ACC112 (cell line): Measurements from ENCODE around the gene TNNC1.
A peak's percentile ranks its signal among the peaks of the same experiment; 100 is the strongest.

Experiments
- H2AFZ ChIP-seq: fragments of 200-600 bp; sonication (generic); one replicate; pipeline ENCODE4 v1.6.0; 2017; ENCODE audit warnings: antibody characterized with exemption, low read length; ENCODE audit not compliant: unreplicated experiment
- H3K27ac ChIP-seq: fragments of 200-600 bp; sonication (generic); 2 replicates; pipeline ENCODE4 v1.5.1; 2014; ENCODE audit warnings: low read depth, mild to moderate bottlenecking, antibody characterized with exemption, low read length, moderate library complexity
- H3K27me3 ChIP-seq: fragments of 200-600 bp; sonication (generic); 2 replicates; pipeline ENCODE4 v1.6.1; 2014; ENCODE audit warnings: mild to moderate bottlenecking, antibody characterized with exemption, low read length, moderate library complexity, mixed read lengths; ENCODE audit not compliant: insufficient read depth
- H3K36me3 ChIP-seq: fragments of 200-600 bp; sonication (generic); 2 replicates; pipeline ENCODE4 v1.6.1; 2016; ENCODE audit warnings: mild to moderate bottlenecking, antibody characterized with exemption, low read length, moderate library complexity, mixed read lengths; ENCODE audit not compliant: insufficient read depth
- H3K4me1 ChIP-seq: fragments of 200-600 bp; sonication (generic); one replicate; pipeline ENCODE4 v1.6.1; 2016; ENCODE audit warnings: low read length, mixed read lengths; ENCODE audit not compliant: insufficient read depth, unreplicated experiment, control insufficient read depth
- H3K4me3 ChIP-seq: fragments of 200-600 bp; sonication (generic); 2 replicates; pipeline ENCODE4 v1.5.1; 2014; ENCODE audit warnings: mild to moderate bottlenecking, low read depth, low read length
- H3K79me2 ChIP-seq: fragments of 200-600 bp; sonication (generic); one replicate; pipeline ENCODE4 v1.6.0; 2016; ENCODE audit warnings: low read length; ENCODE audit not compliant: control insufficient read depth, unreplicated experiment, insufficient read depth

The TNNC1 gene

DNA sequence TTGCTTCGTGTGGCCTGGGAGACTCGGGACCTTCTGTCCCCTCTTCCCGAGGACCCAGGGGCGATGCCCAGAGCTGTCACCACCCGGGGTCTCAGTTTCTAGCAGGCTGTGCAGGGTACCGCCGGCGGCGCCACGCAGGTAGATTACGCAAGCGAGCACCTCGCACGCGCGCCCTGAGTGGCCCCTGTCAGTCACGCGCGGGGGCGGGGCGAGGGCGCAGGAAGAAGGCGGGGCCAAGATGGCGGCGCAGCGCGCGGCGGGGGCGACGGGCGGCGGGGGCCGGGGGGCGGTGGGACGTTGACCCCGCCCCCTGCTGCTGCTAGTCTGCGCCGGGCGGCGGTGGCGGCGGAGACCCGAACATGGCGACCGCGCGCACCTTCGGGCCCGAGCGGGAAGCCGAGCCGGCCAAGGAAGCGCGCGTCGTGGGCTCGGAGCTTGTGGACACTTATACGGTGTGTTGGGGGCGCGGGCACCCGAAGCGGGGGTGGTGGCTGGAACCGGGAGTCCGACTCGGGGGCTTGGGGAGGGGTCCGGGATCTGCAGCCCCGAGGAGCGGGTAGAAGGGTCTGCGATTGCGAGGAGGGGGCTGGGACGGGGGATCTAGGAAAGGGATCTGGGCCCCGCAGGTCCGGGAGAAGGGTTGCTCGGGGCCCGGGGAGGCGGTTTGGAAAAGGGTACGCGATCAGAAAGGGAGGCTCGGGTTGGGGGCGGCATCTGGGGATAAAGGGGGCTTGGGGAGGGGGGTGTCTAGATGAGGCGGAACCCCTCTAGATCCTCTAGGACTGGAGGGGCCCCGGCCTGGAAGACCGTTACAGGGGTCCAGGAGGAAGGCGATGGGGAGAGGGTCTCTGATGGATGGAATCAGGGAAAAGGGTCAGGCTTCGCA is 1.7 kb upstream of the TNNC1 start, which contains the start of gene NISCH:
NISCH (plus strand) TSS at position 322 of the 886 bp plus-strand sequence; CDS start at position 360, 38 bp downstream.
- H3K79me2 ChIP-seq: peaks cover 25% of the 10 kb centered on the region
- H2AFZ ChIP-seq: peak within 1 kb of the TSS; percentile 64
- H3K4me3 ChIP-seq: peak within 1 kb of the TSS; percentile 97
- H3K27me3 ChIP-seq: no peaks in the 10 kb centered on the region
- H3K27ac ChIP-seq: peak within 1 kb of the TSS; percentile 12; the same call in 1 of the 2 replicates
- H3K36me3 ChIP-seq: peaks cover 14% of the 10 kb centered on the region
- peaks cover 9% of the 10 kb centered on the region for H3K4me1 ChIP-seq

GRCh38 chr3:52454938-52455282 is 1.1 kb upstream of the TNNC1 start:
- Histone ChIP-seq H3K79me2 (peaks cover 25% of the 10 kb centered on the region), H2AFZ (peak overlapping the region; percentile 63), H3K27me3 (no peaks in the 10 kb centered on the region), H3K4me1 (peaks cover 9% of the 10 kb centered on the region), H3K27ac (peak overlapping the region; percentile 5; the same call in 1 of the 2 replicates), H3K4me3 (peak overlapping the region; percentile 97), H3K36me3 (peaks cover 10% of the 10 kb centered on the region)

DNA sequence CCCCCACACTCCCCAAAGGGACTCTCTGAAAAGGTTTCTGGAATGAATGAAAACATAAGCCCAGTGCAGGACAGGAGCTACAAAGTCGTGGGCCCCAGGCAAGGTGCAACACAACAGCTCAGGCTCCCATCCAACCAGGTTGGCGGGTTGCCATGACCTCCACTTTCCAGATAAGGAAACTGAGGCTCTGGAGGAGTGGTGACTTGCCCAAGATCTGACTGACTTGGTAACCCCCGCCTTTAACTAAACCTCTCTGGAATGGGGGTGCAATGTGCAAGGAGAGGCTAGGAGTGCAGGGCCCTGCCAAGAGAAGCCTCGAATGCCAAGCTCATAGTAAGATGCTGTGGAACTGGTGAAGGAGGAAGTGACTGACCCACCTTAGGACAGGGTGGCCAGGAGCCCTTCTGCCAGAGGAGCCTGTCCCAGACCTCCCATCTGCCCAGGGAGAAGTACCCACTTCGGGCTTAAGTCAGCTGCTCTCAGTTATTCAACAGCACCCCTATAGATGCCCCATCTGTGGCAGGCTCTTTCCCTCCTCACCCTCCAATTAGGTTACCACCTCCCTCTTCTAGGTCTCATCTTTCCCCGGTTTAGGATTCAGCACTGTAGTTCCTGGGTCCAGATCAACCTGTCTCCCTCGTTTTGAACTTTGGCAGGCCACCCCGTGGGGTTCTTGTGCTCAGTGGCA is 553 bp upstream of the TNNC1 start:
- Histone ChIP-seq H3K27me3 (no peaks in the 10 kb centered on the region), H3K4me3 (peak overlapping the region; percentile 97; the same call in 1 of the 2 replicates), H2AFZ (no peak overlapping the region), H3K36me3 (peaks cover 10% of the 10 kb centered on the region), H3K4me1 (peaks cover 9% of the 10 kb centered on the region), H3K79me2 (peaks cover 25% of the 10 kb centered on the region), H3K27ac (no peak overlapping the region)

GRCh38 chr3:52452570-52453221 is 1.1 kb downstream of the TNNC1 start:
- Histone ChIP-seq H3K27me3 (no peaks in the 10 kb centered on the region), H2AFZ (no peak overlapping the region), H3K79me2 (peaks cover 19% of the 10 kb centered on the region), H3K27ac (no peak overlapping the region), H3K4me3 (no peak overlapping the region), H3K4me1 (peaks cover 9% of the 10 kb centered on the region), H3K36me3 (no peaks in the 10 kb centered on the region)

- no peak overlapping the region for H3K4me3 ChIP-seq
- peaks cover 14% of the 10 kb centered on the region for H3K79me2 ChIP-seq
- H3K4me1 ChIP-seq: peaks cover 7% of the 10 kb centered on the region
Measured at GRCh38 chr3:52452126-52452525, 1.7 kb downstream of the TNNC1 start.

DNA sequence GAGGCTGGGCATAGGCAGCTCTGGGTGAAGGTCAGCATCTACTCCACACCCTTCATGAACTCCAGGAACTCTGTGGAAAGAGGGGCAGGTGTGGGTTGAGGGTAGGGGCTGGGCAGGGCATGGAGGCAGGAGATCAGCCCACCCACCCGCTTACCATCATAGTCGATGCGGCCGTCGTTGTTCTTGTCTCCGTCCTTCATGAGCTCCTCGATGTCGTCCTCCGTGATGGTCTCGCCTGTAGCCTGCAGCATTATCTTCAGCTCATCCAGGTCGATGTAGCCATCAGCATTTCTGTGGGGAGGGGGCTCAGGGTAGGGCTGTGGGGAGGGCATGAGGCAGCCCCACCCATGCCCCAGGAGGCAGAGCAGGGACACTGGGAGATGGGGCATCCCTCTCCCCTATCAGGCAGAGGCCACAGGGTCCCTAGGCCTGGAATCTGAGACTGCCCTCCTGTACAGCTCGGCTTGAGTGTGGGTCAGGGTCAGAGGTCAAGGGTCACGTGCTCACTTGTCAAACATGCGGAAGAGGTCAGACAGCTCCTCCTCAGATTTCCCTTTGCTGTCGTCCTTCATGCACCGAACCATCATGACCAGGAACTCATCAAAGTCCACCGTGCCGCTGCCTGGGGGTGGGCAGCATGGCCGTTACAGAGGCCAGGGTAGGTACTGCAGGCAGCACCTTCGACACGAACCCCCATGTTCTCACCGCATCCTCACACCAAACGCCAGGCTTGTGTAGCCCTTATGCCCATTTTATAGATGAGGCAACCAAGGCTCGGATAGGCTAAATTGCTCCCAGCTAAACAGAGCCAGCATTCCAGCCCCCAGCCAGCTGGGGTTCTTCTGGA is 2.4 kb downstream of the TNNC1 start:
- Histone ChIP-seq H3K27ac (no peak overlapping the region), H3K79me2 (peaks cover 7% of the 10 kb centered on the region), H3K27me3 (no peaks in the 10 kb centered on the region), H3K36me3 (no peaks in the 10 kb centered on the region), H2AFZ (no peak overlapping the region), H3K4me1 (peaks cover 5% of the 10 kb centered on the region), H3K4me3 (no peak overlapping the region)

More at GRCh38 chr3:52452126-52452525, 1.7 kb downstream of the TNNC1 start:
- Histone ChIP-seq H3K27me3 (no peaks in the 10 kb centered on the region), H3K36me3 (no peaks in the 10 kb centered on the region), H2AFZ (no peak overlapping the region), H3K27ac (no peak overlapping the region)

DNA sequence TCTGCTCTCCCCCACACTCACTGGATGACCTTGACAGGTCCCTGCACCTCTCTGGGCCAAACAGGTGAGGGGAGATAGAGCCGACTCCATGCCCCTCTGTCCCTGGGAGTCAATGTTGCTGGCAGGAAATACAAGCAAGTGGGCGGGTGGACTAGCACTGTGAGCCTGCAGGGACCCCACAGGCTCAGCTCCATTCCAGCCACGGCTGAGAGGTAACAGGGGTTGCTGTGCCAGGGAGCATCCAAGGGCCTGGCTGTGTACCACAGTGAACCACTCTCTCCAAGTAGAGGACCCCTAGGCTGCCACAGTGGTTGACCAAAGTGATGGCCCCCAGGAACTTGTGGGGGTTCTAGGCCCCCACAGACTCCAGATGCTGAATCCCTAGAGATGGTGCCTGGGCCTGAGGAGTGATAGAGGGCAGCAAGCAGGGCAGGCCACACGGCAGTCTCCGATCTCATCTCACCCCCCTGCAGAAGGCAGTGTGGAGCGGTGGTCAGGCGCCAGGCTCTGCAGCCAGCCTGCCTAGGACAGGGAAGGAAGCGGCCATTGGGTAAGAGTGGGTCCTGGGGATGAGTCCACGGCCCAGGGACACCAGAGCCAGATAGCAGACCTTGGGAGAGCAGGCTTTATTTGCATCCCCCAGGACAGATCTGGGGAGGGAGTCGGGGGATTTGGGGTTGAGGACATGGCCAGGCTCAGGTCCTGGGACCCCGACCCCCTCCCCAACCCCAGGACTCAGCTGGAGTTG is 3.2 kb downstream of the TNNC1 start:
- no peak overlapping the region for H2AFZ ChIP-seq

DNA sequence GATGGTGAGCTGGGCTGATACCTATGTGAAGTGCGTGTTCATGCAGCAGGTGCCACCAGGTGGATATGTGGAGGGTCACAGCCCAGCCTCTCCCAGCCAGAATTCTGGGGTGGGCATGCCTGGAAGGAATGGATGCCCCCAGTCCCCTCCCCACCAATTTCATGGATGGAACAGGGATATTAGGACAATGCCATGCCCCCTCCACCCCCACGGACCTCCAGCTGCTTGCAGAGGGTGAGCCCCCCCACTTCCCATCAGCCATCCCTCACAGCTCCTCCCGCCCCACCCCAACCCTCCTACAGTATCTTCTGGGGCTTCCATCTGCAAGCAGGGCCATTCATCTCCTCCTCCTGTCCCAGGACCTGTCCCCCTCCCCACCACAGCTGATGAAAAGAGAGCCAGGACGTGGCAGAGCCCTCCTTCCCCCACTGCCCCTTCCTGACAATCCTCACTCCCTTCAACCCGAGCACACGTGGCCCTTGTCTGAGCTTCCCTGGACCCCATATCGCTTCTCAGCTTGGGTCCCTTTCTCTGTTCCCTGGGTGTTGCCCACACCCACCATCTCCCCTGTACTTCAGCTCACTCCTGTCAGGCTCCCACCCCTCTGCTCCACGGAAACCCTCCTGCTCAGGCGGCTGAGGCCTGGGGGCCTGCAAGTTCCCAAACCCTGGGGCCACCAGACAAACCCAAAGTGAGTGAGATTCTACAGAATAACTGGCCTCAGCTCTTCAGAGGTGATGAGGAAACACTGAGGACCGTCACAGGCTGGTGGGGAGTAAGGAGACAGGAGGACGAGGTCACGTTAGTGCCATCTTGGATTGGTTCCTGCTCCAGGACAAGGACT is 6.1 kb downstream of the TNNC1 start:
- Histone ChIP-seq H3K4me1 (no peaks in the 10 kb centered on the region), H3K79me2 (no peaks in the 10 kb centered on the region), H2AFZ (no peak overlapping the region), H3K36me3 (no peaks in the 10 kb centered on the region), H3K27ac (no peak overlapping the region), H3K4me3 (no peak overlapping the region), H3K27me3 (no peaks in the 10 kb centered on the region)

More for the DNA sequence above, 3.2 kb downstream of the TNNC1 start:
- H3K4me1 ChIP-seq: peaks cover 5% of the 10 kb centered on the region
- no peak overlapping the region for H3K4me3 ChIP-seq
- H3K36me3 ChIP-seq: no peaks in the 10 kb centered on the region
- H3K27ac ChIP-seq: no peak overlapping the region
- no peaks in the 10 kb centered on the region for H3K27me3 ChIP-seq
- no peaks in the 10 kb centered on the region for H3K79me2 ChIP-seq
